GM19328 (cell line): Measurements from ENCODE around the gene RNF115.

Experiments used
- ATAC-seq: cut with Tn5 transposase; IDR thresholded peaks from one replicate; pipeline ENCODE4 v1.9.1; 2021; ENCODE audit warnings: mild to moderate bottlenecking, moderate library complexity; ENCODE audit not compliant: unreplicated experiment

The RNF115 gene

DNA sequence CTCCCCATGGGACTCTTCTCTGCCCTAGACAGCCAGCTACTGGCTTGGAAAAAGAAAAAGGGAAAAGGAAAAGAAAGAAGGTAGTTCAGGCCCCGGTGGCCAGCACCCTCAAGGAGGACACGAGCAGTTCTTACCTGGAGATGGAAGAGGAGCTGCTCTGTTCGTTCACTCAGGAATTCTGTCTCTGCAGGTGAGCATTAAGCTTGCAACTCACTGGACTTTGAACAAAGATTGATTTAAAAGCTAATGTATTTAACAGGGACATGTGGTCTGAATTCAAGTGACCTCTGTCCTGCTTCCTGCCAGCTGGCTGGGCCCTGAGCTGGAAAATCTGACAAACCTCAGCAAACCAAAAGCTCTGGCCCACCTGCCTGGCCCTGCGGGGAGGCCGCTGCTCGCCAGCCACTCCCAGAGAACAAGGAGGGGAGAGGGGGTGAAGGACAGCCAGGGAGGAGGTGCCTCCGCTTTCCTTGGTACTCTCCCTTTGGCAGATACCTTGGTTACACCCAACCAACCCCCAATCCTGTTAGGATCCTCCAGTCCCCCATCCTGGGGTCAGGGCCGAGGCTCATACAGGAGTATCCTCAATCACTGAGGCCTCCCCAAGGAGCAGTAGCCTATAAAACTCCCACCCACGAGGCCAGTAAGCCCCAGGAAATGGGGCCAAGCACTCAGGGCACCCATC, 116.6 kb downstream of the RNF115 start, which contains the start of gene PDZK1:
Gene PDZK1 (minus strand): TSS at position 186 of the 685 bp plus-strand sequence. CDS start 19,347 bp downstream, outside the sequence.
- no peak for ATAC-seq

DNA sequence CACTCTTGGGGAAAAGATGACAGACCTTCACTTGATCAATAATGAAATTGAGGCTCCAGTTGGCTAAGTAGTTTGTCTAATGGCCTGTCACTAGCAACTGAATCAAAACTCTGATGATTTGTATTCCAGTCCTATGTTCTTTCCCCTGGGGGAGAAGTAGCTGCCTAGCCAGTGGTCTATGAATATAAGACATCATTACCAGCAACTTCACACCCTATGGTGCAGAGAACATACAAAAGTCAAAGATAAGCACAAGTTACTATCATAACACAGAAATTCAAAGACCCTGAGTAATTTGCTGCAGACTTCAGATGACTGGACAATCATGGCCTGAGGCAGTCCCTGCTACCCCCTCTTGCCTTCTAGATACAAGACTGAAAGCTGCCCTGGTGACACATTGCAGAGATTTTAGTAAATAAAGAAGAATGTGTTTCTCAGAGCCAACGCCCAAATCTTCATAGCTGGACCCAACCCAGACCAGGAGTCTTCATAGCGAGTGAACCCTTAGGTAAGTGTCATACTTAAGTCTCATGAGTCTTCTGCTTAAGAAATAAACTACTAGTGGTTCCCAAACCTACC, 117.7 kb downstream of the RNF115 start:
- ATAC-seq = no peak

DNA sequence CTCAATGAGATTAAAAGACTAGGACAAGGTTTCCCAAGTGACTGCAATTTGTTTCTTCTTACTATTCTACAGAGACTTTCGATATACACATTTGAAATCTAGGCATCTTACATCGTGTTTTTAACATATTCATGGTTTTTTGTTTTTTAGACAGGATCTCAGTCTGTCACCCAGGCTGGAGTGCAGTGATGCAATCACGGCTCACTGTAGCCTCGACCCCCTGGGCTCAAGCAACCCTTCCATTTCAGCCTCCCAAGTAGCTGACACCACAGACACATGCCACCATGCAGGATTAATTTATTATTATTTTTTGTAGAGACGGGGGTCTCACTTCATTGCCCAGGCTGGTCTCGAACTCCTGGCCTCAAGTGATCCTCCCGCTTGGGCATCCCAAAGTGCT, 118.3 kb downstream of the RNF115 start:
- no peak for ATAC-seq

DNA sequence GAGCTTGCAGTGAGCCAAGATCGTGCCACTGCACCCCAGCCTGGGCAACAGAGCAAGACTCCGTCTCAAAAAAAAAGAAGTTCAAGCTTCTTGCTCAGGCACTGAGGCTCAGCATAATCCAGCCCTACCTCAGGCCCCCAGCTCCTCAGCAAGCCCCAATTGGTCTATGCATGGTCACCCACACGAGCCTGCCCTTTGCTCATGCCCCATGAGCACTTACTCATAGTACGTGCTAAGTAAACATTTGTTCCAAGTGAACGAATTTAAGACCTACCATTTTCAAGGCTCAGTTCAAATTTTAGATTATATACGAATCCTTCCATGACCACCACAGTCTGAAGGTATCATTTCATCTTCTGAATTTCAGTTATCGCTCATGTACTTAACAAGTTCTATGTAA, 121.1 kb downstream of the RNF115 start:
- ATAC-seq = no peak

DNA sequence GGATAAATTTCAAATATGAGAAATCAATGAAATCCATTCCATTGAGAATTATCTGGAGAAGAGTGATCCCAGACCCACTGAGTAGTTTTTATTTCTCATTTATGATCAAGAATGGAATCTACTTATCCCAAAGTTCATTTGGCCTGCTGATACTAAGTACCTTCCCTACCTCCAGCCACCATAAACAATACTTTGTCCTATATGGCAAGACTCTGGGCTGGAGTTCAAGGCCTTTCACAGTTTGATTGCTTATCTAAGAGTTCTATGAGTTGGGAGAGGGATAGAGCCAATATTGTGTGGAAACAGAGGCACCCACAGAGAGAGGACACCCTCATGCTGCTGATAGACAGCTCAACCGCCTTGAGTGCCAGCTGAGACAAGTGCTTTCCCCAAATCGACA, 121.8 kb downstream of the RNF115 start:
- no peak for ATAC-seq

DNA sequence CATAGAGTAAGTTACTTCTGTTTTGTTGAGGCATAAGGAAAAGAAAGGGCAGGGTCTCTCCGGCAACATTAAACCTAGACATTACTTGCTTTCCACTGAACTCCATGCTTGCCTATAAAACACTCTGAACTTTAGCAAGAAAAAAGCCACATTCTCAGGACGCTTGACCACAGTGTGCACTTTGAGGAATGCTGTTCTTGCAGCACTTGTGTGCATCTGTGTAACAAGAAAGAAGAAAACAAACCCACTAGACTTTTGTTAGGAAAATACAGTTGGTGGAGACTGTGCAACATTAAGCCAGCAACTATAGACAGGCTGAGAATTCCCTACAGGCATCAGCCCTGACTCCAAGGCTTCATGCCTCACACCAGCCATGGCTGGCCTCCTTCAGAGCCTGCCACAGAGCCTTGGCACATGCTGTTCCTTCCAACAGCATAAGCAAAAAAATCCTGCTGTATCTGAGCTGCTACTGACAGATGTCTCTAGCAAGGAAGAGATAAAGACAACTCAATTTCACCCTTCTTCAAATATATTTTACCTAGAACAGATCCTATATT, 122.5 kb downstream of the RNF115 start:
- no peak for ATAC-seq

DNA sequence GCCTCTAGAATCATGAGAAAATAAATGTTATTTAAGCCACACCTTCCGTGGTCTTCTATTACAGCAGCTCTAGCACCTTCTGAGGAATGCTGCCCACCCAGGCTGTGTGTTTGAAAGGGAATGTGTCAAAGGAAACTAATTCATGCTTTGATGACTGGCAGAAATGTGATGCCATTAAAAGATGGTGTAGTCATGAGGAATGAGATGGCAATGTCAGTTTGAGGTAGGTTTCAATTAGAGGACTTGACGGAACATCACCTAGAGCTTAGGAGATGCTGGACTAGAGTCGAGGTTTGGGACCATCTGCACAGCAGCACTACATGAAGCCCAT, 127.3 kb downstream of the RNF115 start:
- ATAC-seq = no peak

DNA sequence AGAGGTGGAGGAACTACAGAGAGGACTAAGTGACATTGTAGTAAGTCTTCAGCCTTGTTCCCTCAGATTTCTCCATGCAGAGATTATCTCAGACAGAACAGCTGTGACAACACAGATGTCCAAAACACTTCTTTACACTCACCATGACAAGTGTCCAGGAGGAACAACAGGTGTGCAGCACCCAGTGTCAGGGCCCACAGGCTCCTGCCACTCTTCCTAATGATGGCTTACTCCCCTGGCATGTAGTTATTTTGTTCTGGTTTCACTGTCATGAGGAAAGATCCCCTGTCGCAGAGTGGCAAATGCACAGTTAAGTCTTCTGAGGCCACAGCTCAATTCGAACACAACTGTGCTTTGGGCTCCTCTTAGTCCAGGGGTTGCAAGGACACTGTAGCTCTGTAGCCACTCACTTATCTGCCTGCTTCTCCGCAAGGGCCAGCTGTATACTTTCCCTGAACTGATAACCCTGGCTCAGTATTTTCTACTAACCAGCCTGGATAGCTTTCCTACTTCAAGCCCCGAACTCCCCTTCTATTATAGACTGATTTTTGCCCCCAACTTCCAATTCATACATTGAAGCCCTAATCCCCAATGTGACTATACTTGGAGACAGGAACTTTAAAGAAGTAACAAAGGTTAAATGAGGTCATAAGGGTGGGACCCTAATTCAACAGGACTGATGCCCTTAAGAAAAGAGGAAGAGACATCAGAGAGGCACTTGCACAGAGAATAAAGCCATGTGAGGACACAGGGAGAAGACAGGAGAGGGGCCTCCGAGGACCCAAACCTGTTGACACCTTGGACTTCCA, 127.9 kb downstream of the RNF115 start:
- ATAC-seq = no peak

DNA sequence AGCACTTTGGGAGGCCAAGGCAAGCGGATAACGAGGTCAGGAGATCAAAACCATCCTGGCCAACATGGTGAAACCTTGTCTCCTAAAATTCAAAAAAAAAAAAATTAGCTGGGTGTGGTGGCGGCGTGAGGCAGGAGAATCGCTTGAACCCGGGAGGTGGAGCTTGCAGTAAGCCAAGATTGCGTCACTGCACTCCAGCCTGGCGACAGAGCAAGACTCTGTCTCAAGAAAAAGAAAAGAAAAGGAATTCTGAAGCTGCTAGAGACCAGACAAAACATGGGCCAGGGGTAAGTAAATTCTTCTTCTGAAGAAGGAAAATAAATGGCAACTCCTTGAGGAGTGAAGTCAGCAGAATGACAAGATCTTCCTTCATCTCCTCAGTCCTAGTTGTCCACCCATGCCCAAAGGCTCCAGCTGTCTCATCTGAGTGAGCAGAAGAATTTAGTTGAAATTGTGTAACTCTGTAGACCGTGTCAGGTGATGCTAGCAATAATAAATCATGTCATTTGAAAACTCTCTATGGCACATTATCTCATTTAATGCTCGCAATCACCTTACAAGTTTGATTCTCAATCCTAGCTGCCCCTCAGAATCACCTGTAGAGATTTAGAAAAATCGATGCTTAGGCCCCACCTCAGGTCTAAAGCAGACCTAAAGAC, 131.0 kb downstream of the RNF115 start:
- no peak for ATAC-seq

DNA sequence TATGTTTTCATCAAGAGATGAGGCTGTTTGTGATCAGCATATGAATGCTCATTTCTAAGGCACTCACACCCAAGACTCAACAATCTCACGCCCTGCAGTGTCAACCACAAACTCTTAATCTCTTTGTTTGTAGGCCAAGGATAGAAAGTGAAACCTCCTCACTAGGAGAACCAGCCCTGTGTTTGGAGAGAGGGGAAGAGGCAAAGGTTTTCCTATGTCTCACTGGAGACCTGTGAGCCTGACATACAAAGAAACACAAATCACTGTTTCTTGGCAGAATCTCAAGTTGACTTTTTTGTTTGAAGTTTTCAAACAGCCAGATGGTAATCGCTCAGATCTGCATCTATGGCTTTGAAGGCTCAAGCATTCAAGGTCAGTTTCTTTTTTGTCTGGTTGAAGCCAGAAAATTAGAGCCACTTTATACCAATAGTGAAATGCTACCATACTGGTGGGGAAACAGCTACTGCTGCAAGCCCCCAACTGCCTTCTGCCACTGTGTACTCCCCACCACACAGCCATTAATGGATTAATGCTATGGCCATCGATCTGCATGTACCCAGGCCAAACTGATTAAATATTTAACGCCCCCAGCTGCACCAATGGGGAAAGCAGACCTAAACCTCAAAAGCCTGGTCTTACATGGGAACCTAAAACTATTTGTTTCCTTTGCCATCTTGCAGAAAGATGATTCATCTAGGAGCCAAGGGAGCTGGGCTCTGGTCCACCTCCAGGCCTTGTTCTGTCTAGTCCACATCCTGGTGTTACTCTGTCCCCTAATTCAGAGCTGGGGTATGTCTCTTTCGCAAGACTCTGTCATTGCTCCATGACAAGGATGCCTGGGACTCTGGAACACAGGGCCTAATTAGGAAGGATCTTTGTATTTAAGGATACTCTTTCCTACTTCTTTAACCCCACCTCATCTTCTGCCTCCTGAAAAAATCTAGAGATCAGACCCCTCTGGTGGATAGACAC, 133.0 kb downstream of the RNF115 start:
- no peak for ATAC-seq

DNA sequence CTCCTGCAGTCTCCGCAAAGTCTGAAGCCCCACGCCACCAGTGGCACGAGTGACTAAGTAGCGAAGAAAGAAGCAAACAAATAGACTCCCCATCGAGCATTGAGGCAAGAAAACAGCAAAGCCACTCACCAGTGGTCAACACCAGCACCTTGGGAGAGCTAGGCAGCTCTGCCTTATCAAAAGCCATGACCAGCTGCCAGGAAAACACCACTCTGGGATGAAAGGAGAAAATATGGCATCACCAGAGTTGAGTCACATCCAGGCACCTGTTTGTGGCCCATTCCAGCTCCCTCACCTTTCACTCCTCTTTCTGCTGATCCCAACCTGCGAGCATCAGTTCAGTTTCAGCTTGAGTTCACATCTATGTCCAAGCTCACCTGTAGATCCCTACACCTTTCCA, 134.0 kb downstream of the RNF115 start:
- no peak for ATAC-seq

DNA sequence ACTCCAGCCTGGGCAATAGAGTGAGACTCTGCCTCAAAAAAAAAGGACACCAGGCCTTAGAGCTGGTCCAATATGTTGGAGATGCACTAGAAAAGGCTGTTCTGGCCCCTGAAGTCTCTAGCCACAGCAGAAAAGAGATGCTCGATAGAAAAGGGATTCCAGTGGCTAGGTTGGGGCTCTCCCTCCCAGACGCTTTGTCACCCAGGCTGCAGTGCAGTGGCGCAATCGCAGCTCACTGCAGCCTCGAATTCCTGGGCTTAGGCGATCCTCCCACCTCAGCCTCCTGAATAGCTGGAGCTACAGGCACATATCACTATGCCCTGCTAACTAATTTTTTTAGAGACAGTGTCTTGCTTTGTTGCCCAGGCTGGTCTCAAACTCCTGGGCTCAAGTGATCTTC, 135.0 kb downstream of the RNF115 start:
- no peak for ATAC-seq
